HG03066 (cell line): ENCODE results near the gene PPP2R5A.

Experiments
- ATAC-seq: cut with Tn5 transposase; IDR thresholded peaks from one replicate; pipeline ENCODE4 v1.9.1; 2021; ENCODE audit warnings: low read depth; ENCODE audit not compliant: unreplicated experiment

PPP2R5A gene

DNA sequence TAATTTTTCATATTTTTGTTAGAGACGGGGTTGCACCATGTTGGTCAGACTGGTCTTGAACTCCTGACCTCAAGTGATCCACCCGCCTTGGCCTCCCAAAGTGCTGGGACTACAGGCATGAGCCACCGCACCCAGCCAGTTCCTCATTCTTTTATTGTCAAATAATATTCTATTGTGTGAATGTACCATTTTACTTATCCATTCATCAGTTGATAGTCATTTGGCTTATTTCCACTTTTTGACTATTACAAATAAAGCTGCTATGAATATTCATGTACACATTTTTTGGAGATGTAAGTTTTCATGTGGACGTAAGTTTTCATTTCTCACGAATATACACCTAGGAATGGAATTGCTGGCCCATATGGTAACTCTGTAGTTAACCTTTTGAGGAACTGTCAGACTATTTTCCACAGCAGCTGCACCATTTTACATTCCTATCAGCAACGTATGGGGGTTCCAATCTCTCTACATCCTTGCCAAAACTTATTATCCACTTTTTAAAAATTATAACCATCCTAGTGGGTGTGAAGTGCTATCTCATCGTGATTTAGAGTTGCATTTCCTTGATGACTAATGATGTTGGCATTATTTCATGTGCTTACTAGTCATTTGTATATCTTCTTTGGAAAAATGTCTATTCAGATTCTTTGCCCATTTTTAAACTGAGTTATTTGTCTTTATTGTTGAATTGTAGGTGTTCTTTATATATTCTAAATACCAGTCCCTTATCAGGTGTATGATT is 116.8 kb downstream of the PPP2R5A start:
- no peak for ATAC-seq

DNA sequence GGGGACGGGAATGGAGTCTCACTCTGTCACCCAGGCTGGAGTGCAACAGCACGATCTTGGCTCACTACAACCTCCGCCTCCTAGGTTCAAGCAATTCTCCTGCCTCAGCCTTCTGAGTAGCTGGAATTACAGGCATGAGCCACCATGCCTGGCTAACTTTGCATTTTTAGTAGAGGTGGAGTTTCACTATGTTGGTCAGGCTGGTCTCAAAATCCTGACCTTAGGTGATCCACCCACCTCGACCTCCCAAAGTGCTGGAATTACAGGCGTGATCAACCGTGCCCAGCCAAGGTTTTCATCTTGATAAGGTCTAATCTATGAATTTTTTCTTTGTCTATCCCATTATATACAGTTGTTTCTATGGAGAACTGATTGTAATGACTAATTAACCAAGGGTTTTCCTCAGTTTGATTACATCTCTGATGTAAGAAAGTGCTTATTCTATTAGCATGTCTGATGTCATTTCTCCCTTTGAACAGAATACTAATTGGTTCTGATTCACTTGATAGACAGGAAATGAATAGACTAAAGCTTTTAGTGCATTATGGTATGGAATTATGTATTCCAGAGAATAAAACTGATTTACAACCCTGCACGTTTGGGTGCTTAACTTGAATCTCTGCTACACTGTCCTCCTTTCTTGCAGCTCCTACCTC is 117.6 kb downstream of the PPP2R5A start:
- ATAC-seq, result no peak

DNA sequence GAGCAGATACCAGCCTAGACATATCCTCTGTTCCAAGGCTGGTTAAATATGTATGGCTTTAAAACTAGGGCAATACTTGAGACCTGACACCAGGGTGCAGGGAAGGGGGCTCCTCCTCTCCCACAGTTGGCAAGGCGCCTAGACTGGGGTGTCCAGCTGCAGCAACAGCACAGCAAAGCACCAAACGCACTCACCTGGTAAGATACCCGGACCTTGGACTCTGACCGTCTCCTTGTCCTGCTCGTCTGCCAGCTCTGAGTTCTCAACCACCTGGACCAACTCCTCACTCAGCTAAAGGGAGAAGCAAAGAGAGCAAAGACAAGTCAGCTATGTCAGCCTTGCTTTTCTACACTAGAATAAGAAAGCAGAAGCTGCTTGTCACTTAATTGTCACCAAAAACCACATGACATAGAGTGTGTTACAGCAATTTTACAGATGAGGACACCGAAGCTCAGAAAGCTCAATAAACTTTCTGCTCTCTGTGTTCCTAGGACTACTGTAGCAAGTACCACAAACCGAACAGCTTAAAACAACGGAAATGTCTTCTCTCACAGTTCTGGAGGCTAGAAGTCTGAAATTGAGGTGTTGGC is 125.1 kb downstream of the PPP2R5A start:
- no peak for ATAC-seq
